GM19239 (cell line): ENCODE measurements around the gene PLAC1.
A peak's percentile ranks its signal among the peaks of the same experiment; 100 is the strongest.

Experiments used
- DNase-seq: peaks from one replicate; pipeline ENCODE4 v3.0.0; 2011; ENCODE audit warnings: low spot score; ENCODE audit not compliant: insufficient read length
- FAIRE-seq: peaks from 2 replicates; lab custom pipeline; 2011; peaks lifted over from hg19 to GRCh38; lab: Jason Lieb, UNC

PLAC1 gene, protein sequence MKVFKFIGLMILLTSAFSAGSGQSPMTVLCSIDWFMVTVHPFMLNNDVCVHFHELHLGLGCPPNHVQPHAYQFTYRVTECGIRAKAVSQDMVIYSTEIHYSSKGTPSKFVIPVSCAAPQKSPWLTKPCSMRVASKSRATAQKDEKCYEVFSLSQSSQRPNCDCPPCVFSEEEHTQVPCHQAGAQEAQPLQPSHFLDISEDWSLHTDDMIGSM

DNA sequence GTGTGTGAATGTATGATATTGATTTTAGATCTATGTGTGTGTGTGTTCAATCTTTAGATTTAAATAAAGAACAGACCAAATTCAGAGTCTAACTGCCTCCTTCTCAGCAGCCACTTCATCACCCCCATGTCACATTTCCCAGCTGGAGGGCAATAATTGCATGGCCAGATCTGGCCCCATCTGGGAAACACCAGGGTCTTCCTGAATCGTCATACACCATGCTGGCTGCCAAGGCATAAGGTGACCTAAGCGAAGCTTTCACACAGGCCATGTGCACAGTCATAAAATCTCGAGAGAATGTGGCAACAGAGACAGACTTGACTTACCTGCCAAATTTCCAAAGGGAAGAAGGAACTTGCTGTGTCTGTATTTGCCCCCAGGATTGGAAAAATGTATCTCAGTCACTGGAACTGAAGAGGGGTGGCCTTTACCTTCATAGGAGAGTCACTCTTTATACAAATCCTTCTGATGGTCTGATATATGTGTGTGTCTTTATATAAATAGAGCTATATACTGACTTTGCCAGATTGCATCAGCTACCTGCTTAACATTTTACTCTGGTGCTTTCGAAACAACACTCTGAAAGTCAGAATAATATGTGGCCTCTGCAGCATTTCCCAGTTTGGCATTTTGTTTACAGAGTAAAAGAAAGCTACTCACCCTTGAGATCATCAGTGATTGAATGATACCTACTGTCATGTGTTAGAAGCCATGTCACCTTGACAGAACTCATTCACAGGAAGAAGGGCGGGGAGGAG is at the start of gene PLAC1:
Gene PLAC1 (minus strand): TSS at position 470 of the 758 bp plus-strand sequence. CDS start 91,789 bp downstream, outside the sequence.
- no peak for DNase-seq
- no peak for FAIRE-seq

DNA sequence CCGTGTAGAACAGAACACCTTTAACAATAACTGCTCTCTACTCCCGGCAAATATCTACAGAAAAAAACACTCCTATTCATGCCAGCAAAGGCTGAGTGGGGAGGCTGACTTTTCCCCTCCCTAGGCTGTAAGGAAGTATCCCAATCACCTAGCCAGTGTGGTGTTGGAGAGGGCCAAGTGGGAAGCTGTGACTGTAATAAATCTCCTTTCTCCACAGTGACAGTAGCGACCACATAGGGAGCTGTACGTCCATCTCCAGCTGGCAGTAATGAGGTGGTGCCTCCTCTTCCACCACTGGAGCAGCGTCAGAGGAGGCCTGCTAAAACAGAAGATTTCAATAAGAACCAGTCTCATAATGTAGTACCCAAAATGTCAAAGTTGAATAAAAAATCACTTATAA is 47.9 kb upstream of the PLAC1 start:
- no peak for DNase-seq
- FAIRE-seq: no peak

DNA sequence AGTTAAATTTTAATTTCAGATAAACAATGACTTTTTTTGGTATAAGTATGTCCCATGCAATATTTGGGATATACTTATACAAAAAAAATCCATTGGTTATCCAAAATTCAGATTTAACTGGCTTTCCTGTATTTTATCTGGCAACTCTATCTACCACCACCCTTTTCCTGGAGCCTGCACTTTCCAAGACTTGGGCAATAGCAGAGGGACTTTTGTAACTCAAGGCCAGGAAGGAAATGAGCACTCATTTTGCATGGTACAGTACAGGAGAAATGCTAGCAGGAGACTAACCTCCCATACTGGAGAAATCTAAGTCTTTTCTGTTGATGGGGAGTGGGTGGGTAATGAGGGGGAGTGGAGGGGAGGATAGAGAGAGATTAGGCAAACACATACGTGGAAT is 37.7 kb upstream of the PLAC1 start:
- FAIRE-seq: no peak
- DNase-seq: no peak

DNA sequence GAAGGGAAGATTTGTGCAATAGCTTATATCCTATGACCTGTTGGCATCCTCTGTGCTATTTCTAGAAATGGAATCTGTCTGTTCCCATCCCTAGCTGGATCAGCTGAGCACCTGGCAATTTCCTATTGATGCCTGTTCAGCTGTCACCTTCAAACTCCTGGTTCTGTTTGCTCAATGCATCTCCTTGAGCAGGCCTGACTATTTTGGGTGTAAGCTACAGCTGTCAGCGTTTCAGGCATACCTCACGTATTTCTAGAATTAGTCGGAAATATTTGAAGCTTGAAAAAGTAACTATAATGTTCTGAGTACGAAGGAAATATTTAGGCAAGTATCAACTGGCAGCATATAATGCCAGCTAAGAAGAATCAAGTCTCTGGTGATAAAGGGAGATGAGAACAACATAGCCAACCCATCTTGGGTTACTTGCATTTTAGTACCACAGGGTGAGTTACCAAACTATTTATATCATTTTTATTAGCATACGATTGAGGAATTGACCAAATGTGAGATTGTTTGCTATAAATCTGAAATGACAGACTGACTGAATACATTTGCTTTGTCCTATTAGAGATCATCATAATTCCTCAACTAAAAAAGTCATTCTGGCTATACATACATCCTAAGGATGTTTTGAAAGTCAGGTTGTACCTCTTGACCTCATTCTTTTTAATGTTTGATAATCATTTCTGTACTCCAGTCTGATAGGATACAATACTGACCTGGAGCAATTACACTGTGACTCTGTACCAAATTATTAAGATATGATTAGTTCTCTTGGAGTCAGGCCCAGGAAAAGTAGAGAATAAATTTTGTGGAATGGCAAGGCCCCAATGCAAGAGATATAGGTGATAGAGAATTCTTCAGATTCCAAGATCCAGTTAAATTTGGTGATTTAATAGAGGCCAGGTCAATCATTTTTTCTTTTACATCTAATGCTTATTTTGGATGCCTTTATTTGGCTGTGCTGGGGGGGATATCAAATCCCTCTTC is 36.4 kb upstream of the PLAC1 start:
- DNase-seq (no peak), FAIRE-seq (no peak)

DNA sequence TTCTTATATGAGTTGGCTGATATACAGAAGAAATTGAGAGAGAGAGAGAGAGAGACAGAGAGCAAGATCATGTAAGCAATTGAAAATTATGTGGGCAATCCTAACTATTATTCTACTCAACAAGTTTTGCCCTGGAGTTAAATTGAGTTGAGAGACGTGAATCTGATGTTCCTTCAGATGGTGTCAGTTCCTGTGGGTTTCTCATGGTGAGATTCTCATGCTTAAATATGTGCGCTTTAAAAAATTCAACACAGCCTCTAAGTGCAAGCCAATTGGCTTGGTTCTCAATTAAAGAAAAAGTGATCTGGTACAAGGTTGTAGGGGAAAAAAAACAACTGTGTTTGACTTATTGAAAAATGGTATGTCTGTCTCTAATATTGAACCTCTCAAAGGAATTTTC is 35.4 kb upstream of the PLAC1 start:
- no peak for FAIRE-seq
- no peak for DNase-seq

DNA sequence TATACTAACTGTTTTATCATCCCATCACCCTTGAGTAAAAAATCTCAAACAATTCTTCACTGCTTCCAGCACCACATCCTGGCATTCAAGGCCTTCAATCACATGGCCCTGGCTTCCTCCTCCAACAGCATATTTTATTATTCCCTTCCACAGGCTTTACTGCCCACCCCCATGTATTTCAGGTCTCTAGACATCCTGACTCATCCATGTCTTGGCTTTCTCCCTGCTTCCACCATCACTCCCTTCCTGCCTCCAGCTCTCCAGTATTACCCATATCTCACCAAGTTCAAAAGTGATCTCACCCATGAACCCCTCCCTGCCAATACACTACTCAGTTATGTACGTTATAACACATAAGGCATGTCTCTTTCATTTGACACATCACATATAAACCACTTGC is 34.7 kb upstream of the PLAC1 start:
- FAIRE-seq: no peak
- DNase-seq: no peak

DNA sequence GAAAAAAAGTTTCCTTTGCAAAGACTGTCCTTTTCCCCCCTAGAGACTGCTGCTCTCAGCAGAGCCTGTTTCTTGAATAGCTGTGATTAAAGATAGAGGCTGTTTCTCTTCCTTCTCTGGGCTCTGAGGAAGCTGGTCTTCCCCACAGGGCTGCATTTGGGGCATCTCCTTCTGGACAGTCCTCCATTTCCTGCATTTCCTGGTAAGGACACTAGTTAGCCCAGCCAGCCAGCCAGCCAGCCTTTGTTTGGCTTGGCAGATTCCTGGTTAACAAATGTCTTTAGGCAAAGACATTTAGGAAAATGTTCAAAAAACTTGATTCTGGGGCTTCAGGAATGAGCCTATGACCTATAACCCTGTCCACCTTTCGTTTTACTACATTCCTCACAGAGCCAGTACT is 34.0 kb upstream of the PLAC1 start:
- no peak for DNase-seq
- FAIRE-seq: no peak

DNA sequence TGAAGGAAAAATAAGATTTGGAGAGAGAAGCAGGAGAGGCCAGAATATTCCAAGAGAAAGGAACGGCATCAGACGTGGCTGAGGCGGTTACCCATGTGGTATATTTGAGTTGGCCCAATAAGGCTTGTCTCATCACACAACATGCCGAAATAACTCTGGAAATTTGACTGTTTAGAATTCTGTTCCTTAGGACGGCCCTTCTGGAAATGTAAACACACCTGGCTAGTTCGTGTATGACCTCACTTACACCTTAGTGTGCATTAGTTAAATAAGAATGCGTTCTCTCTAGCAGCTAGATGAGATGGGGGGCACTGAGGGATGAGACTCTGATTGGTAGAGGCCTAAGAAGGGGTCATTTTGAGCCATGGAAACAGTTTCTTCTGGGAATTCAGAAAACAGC is 33.2 kb upstream of the PLAC1 start:
- FAIRE-seq: no peak
- DNase-seq: no peak

DNA sequence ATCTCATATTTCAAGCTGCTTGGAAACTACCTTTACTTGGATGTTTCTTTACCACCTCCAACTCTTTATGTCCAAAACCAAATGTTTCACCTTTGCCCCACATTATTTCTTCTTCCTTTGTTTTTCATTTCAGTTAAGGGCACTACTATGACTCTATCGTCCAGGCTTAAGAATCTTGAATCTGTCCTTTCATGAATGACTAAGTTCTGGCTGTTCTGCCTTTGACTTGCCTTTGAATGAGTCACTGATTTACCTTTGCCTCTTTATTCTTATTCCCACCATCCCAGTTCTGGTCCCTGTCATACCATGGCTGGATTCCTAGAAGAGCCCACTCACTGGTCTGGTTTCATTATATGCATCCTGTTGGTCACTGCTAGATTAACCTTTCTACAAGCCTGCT is 30.6 kb upstream of the PLAC1 start:
- no peak for DNase-seq
- peak; percentile 23 for FAIRE-seq

DNA sequence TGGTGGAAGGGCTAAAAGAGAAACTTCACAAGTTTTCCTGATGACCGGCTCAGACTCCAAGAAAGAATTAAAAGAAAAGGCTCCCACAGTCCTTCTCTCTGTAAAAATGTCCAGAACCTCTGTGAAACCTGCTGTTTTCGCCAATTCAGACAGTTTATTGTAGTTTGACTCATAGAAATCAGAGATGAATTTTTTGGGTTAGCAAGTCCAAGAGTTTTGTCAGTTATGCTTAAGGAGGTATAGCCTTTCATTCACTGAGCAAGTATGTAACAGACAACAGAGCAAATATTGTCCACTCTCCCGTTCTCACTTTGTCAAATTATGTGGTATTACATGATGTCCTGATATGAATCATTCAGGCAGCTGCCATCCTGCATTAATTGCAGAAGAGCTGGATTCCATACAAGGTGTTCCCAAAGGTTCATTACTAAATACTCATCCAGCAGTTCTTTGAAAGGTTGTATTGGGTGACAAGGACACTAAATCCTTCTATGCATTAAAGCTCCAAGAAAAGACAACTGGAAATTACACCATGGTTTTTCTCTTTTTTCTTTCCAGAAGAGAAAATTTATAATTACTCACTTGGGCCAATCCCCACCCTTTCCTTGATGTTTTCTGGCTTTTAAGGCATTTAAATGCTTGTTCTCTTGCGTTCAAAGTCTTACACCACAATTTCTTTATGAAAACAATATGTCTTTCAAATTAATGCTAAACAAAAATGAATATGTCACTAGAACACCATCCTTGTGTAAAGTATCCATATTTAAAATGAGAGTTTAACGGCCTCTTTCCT is 30.0 kb upstream of the PLAC1 start:
- no peak for DNase-seq

DNA sequence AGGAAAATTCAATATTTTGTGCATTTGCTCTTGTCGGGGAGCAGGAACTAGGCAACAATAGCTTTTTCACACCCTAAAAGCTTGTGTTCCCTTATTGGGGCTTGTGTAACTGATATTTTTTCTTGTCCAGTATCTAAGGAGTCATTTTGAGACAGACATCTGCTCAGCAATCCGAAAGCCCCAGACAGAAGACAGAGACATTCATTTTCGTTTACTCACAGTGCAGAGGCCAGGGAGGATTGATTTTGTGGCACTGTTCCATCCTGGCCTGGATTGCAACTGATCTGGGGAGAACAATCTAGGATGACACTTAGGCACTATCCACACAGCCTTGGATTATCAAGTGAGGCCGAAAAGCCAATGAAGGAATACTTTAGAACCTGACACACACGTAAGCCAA is 27.4 kb upstream of the PLAC1 start:
- DNase-seq (no peak), FAIRE-seq (no peak)

More for the DNA sequence above, 30.0 kb upstream of the PLAC1 start:
- no peak for FAIRE-seq

DNA sequence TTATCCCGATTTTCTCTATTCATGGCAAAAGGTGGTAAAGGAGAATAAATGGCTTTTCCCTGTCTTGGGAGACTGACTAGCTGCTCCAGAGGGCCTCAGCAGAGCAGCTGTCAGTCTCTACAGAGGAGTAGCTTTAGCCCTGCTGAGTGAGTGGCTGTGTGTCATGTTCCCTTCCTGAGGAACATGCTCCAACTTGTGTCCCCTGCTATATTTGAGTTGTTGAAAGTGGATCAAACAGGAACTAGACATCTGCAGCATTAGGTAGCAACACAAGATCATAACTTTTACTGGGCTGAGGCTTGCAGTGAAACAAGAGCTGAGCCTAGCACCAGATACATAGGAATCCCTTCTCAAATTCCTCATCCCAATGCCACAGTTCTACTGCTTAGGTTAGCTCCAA is 26.7 kb upstream of the PLAC1 start:
- no peak for FAIRE-seq
- DNase-seq: no peak

DNA sequence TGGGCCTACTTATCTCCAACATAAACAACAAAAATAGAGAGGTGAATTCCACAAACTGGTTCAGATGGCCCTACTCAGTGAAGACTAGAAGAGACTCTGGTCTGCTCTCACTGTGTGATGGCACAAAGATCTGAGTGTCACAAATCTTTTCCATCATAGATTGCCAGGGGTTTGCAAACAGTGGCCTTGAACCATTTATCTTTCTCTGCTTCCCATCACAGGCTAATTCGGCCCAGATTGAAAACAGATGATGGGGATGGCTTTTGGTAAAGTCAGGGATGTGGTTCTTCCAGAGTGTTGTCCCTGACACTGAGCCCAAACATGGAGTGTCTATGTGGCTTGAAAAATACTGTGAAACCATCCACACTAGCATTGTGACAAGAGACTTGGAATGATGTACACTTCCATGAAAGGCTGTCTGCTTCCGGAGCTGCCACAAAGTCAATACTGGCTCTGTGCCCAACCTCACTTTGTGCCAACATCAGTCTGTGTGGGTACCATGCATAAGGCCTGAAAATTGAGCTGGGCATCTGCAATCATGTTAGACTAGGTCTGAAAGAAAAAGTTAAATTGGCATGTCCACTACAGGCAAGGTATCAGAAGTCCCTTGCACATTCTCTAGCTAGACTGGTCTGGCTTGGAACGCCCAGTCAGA is 25.2 kb upstream of the PLAC1 start:
- FAIRE-seq: no peak
- DNase-seq: no peak

DNA sequence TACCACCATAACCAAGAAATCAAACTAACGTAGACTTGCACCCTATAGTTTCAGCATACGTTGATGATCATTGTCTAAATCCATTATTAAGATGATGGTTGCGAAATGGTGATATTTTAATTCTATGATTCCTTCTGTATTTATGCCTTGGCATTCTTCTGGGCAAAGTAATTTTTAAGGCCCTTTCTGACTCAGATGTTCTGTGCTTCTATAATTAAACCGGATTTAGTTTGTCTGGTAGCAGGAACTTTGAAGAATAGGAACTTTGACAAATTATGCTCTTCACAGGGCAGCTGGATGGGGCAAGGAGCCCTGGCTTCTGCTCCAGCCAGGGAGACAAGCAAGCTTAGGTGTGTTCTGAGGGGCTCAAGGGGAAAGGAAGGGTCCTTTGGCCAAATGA is 23.8 kb upstream of the PLAC1 start:
- FAIRE-seq: no peak
- no peak for DNase-seq

DNA sequence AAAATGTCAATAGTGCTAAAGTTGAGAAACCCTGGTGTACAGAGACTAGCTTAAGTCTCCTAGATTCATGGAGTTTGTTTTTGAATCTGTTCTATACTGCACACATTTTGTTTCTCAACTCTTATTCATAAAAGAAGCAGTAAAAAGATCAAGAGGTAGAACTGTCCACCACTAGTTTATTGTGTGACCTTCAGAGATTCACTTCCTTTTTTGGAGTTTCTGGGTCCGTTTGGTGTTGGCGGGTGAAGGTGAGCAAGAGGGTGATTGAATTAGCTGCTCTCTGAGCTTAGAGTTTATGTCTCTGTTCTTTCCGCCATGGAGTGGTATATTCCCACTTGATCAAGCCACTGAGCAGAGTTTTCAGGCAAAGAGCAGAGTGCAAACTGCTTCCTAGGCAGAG is 21.4 kb upstream of the PLAC1 start:
- no peak for FAIRE-seq
- no peak for DNase-seq

DNA sequence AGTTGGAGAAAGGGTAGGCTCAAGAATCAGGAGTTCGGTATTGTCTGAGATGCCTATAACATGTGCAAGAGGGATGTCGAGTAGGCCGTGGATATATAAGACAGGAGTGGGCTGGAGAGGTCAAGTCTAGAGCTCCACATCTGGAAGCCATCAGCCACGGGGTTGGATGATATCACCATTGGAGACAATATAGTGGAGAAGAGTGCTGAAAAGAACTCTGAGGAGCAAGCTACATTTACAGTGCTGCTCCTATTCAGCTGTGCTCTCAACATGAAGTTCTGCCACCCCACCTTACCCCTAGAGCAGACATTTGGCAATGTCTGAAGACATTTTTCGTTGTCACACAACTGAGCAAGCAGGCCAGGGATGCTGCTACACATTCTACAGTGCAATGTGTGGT is 20.9 kb upstream of the PLAC1 start:
- DNase-seq (no peak), FAIRE-seq (no peak)

DNA sequence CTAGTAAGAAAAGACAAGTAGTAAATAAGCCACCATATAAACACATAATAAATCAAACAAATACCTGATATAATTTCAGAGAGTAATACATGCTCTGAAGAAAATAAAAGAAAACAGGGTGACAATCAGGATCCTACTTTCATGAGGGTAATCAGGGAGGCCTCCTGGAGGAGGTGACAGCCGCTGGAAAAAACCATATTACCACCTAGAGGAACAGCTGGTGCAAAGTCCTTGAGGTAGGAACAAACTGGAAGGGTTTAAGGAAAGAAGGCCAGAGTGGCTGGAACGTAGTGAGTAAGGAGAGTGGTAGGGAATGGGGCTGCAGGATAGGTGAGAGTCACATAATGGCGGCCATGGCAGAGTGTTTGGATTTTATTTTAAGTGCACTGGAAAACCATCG is 19.1 kb upstream of the PLAC1 start:
- FAIRE-seq (no peak), DNase-seq (no peak)

DNA sequence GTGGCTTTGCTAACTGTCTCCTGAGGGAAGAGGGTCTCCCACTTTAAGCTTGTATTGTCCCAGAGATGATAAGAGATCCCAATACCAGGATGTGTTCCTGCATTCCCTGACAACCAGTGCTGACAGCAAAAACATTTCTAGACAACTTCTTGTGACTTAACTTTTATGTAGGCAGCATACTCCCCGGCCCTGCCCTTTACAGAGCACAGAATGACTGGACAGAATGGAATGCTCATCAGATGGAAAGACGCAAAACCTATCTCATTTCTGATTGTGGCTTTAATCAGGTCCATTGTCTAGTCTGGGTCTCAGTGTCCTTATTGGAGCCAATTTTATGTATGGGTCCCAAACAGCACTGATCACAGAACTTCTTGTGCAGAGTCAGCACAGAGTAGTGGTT is 18.2 kb upstream of the PLAC1 start:
- FAIRE-seq (no peak), DNase-seq (no peak)

DNA sequence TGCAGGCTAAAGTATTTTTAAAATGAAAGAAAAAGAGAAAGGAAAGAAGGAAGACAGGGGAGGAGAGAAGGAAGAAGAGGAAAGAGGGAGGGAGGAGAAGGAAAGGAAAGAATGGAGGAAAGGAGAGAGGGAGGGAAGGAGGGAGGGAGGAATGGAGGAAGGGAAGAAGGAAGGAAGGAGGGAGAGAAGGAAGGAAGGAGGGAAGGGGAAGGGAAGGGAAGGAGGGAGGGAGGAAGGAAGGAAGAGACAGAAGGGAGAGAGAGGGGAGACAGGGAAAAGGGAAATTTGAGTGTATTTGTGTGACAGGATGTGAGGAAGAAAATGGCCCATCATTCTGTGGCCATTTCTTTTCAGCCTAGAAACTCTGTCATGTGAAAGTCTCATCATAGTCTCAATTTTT is 14.9 kb upstream of the PLAC1 start:
- FAIRE-seq (no peak), DNase-seq (no peak)

DNA sequence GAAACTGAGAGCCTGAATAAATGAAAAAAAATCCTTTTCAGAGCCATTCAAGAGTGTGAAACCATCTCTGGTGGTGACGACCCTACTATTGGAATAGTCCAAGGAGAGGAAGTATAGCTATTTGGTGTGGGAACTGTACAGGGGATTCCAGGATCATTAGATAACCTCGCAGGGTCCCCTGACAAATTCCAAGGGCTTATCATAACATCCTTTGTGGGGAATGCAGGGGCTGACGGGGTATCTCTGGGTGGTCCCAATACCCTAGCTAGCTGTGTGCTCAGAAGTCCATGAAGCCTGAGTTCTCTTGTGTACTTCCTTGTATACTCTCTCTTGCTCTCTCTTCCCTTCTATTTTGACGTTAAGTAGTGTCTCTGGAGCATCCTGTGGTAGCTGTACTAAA is 13.8 kb upstream of the PLAC1 start:
- DNase-seq (no peak), FAIRE-seq (no peak)
